Activated CD4-positive, alpha-beta memory T cell treated with anti-CD3 and anti-CD28 coated beads for 36 hours (primary cell): Measurements from ENCODE around the gene MAN1A1. TPM values are rescaled to one million over a fixed set of nuclear protein-coding genes. Genes with fewer than 3 reads are reported as not detected.

ENCODE experiments used
- CTCF ChIA-PET: fragments of 350-600 bp; sonication (Branson Sonifier 250); formaldehyde crosslinking; loops from one replicate; lab custom pipeline; 2021; ENCODE audit warnings: antibody characterized with exemption, inconsistent platforms; lab: Charles Lee
- POLR2A ChIA-PET: fragments of 350-600 bp; sonication (Branson Sonifier 250); formaldehyde crosslinking; loops from one replicate; lab custom pipeline; 2021; ENCODE audit warnings: antibody characterized with exemption; lab: Charles Lee
- DNase-seq: peaks from one replicate; pipeline ENCODE4 v3.0.0-alpha.2; 2020
- H3K27ac Mint-ChIP-seq: one replicate; pipeline ENCODE4 v1.8.0; 2021; ENCODE audit warnings: mixed read lengths
- H3K27me3 Mint-ChIP-seq: one replicate; pipeline ENCODE4 v1.8.0; 2021; ENCODE audit warnings: mixed read lengths
- H3K36me3 Mint-ChIP-seq: one replicate; pipeline ENCODE4 v1.8.0; 2021; ENCODE audit warnings: mixed read lengths
- H3K4me1 Mint-ChIP-seq: one replicate; pipeline ENCODE4 v1.8.0; 2021; ENCODE audit warnings: low read depth, mixed read lengths
- H3K4me3 Mint-ChIP-seq: one replicate; pipeline ENCODE4 v1.8.0; 2021; ENCODE audit warnings: mild to moderate bottlenecking, mixed read lengths
- H3K9me3 Mint-ChIP-seq: one replicate; pipeline ENCODE4 v1.8.0; 2021; ENCODE audit warnings: mixed read lengths
- intact Hi-C: fragments of 100-400 bp; cut with micrococcal nuclease; formaldehyde crosslinking; loops from one replicate; pipeline ENCODE4 v1.15.1; 2023
- total RNA-seq, 2 experiments: library from RNA; stranded (reverse); gene quantifications; one replicate each; pipeline ENCODE4 v1.2.3, GENCODE V29; 2021

The MAN1A1 gene
- total RNA-seq, 2 experiments from 2014 or later = 21.8 to 23.9 TPM

GRCh38 chr6:119333707-119334295 lies 15.8 kb downstream of the MAN1A1 start:
- intact Hi-C loops = no loop called here
- Mint-ChIP-seq H3K4me1 (peaks cover 16% of the 10 kb centered on the region), H3K36me3 (no peaks in the 10 kb centered on the region), H3K27me3 (no peaks in the 10 kb centered on the region), H3K9me3 (no peaks in the 10 kb centered on the region), H3K4me3 (no peak overlapping the region), H3K27ac (no peak overlapping the region)
- DNase-seq = no peak
- ChIA-PET POLR2A (interaction anchor here (0.6 kb wide), 1 partner anchor 102 kb away, joined by 4 read pairs; no protein-coding TSS in a partner anchor), CTCF (interaction anchor here (1.0 to 1.9 kb wide), 9 partner anchors 10 to 360 kb away, joined by 3 to 7 read pairs (median 5); no protein-coding TSS in a partner anchor)

- Mint-ChIP-seq H3K27ac (no peak overlapping the region), H3K4me1 (peaks cover 15% of the 10 kb centered on the region), H3K9me3 (no peaks in the 10 kb centered on the region), H3K27me3 (no peaks in the 10 kb centered on the region), H3K4me3 (no peak overlapping the region), H3K36me3 (no peaks in the 10 kb centered on the region)
- CTCF ChIA-PET = interaction anchor here (1.3 to 1.4 kb wide), 5 partner anchors 11 to 204 kb away, joined by 3 to 7 read pairs (median 3); no protein-coding TSS in a partner anchor
- no peak for DNase-seq
- POLR2A ChIA-PET = no interaction called here
- intact Hi-C loops = no loop called here
Measured at GRCh38 chr6:119333063-119333609, 16.4 kb downstream of the MAN1A1 start.

GRCh38 chr6:119331663-119332286 lies 17.8 kb downstream of the MAN1A1 start:
- Mint-ChIP-seq H3K36me3 (no peaks in the 10 kb centered on the region), H3K4me3 (no peak overlapping the region), H3K4me1 (peaks cover 8% of the 10 kb centered on the region), H3K9me3 (no peaks in the 10 kb centered on the region), H3K27me3 (no peaks in the 10 kb centered on the region), H3K27ac (no peak overlapping the region)
- no peak for DNase-seq
- intact Hi-C loops = no loop called here
- POLR2A ChIA-PET = no interaction called here
- CTCF ChIA-PET = interaction anchor here (0.8 kb wide), 1 partner anchor 1472 kb away, joined by 3 read pairs; no protein-coding TSS in a partner anchor

GRCh38 chr6:119330520-119331113 lies 18.9 kb downstream of the MAN1A1 start:
- POLR2A ChIA-PET = no interaction called here
- Mint-ChIP-seq H3K4me1 (peaks cover 3% of the 10 kb centered on the region), H3K36me3 (no peaks in the 10 kb centered on the region), H3K4me3 (no peak overlapping the region), H3K9me3 (no peaks in the 10 kb centered on the region), H3K27ac (no peak overlapping the region), H3K27me3 (no peaks in the 10 kb centered on the region)
- intact Hi-C loops = no loop called here
- CTCF ChIA-PET = no interaction called here
- DNase-seq = no peak

GRCh38 chr6:119329794-119330180 lies 19.8 kb downstream of the MAN1A1 start:
- Mint-ChIP-seq H3K4me3 (no peak overlapping the region), H3K27ac (no peak overlapping the region)

GRCh38 chr6:119328892-119329793 lies 20.4 kb downstream of the MAN1A1 start:
- Mint-ChIP-seq H3K4me1 (peaks cover 2% of the 10 kb centered on the region), H3K27ac (no peak overlapping the region), H3K9me3 (no peaks in the 10 kb centered on the region), H3K27me3 (no peaks in the 10 kb centered on the region), H3K4me3 (no peak overlapping the region), H3K36me3 (no peaks in the 10 kb centered on the region)
- DNase-seq = no peak
- ChIA-PET POLR2A (no interaction called here), CTCF (no interaction called here)
- intact Hi-C loops = no loop called here

More at GRCh38 chr6:119329794-119330180, 19.8 kb downstream of the MAN1A1 start:
- ChIA-PET CTCF (no interaction called here), POLR2A (no interaction called here)
- peaks cover 3% of the 10 kb centered on the region for H3K4me1 Mint-ChIP-seq
- H3K36me3 Mint-ChIP-seq = no peaks in the 10 kb centered on the region
- H3K9me3 Mint-ChIP-seq = no peaks in the 10 kb centered on the region
- H3K27me3 Mint-ChIP-seq = no peaks in the 10 kb centered on the region
- no peak for DNase-seq
- intact Hi-C loops = no loop called here

- ChIA-PET POLR2A (no interaction called here), CTCF (no interaction called here)
- Mint-ChIP-seq H3K36me3 (no peaks in the 10 kb centered on the region), H3K27me3 (no peaks in the 10 kb centered on the region), H3K27ac (no peak overlapping the region), H3K4me1 (peaks cover 6% of the 10 kb centered on the region), H3K4me3 (no peak overlapping the region), H3K9me3 (no peaks in the 10 kb centered on the region)
- DNase-seq = no peak
- intact Hi-C loops = no loop called here
Measured at GRCh38 chr6:119328254-119328653, 21.3 kb downstream of the MAN1A1 start.

GRCh38 chr6:119327810-119328209 lies 21.8 kb downstream of the MAN1A1 start:
- POLR2A ChIA-PET = no interaction called here
- Mint-ChIP-seq H3K27me3 (no peaks in the 10 kb centered on the region), H3K36me3 (no peaks in the 10 kb centered on the region), H3K4me1 (peaks cover 10% of the 10 kb centered on the region), H3K9me3 (no peaks in the 10 kb centered on the region), H3K4me3 (no peak overlapping the region), H3K27ac (no peak overlapping the region)
- intact Hi-C loops = no loop called here
- CTCF ChIA-PET = interaction anchor here (1.6 kb wide), 1 partner anchor 218 kb away, joined by 3 read pairs; no protein-coding TSS in a partner anchor
- no peak for DNase-seq

GRCh38 chr6:119326291-119327005 lies 23.1 kb downstream of the MAN1A1 start:
- H3K27ac Mint-ChIP-seq = no peak overlapping the region
- CTCF ChIA-PET = interaction anchor here (1.6 kb wide), 1 partner anchor 216 kb away, joined by 3 read pairs; no protein-coding TSS in a partner anchor
- POLR2A ChIA-PET = no interaction called here

GRCh38 chr6:119325559-119326265 lies 23.8 kb downstream of the MAN1A1 start:
- DNase-seq = no peak
- Mint-ChIP-seq H3K4me1 (peaks cover 19% of the 10 kb centered on the region), H3K27ac (no peak overlapping the region), H3K9me3 (no peaks in the 10 kb centered on the region), H3K36me3 (no peaks in the 10 kb centered on the region), H3K4me3 (no peak overlapping the region), H3K27me3 (no peaks in the 10 kb centered on the region)
- ChIA-PET CTCF (no interaction called here), POLR2A (no interaction called here)
- intact Hi-C loops = no loop called here

More at GRCh38 chr6:119326291-119327005, 23.1 kb downstream of the MAN1A1 start:
- no peak overlapping the region for H3K4me3 Mint-ChIP-seq
- no peak for DNase-seq
- peaks cover 19% of the 10 kb centered on the region for H3K4me1 Mint-ChIP-seq
- H3K27me3 Mint-ChIP-seq = no peaks in the 10 kb centered on the region
- intact Hi-C loops = no loop called here
- H3K36me3 Mint-ChIP-seq = no peaks in the 10 kb centered on the region
- no peaks in the 10 kb centered on the region for H3K9me3 Mint-ChIP-seq

- Mint-ChIP-seq H3K9me3 (no peaks in the 10 kb centered on the region), H3K27ac (no peak overlapping the region), H3K36me3 (no peaks in the 10 kb centered on the region), H3K4me1 (peaks cover 19% of the 10 kb centered on the region), H3K4me3 (no peak overlapping the region), H3K27me3 (no peaks in the 10 kb centered on the region)
- POLR2A ChIA-PET = no interaction called here
- CTCF ChIA-PET = interaction anchor here (0.6 kb wide), 1 partner anchor 18 kb away, joined by 3 read pairs; no protein-coding TSS in a partner anchor
- no peak for DNase-seq
- intact Hi-C loops = no loop called here
Measured at GRCh38 chr6:119324718-119325117, 24.8 kb downstream of the MAN1A1 start.
